Esophagus muscularis mucosa (tissue), 4 donors: ENCODE data around the gene INTS7. TPM values are rescaled to one million over a fixed set of nuclear protein-coding genes. Genes with fewer than 3 reads are reported as not detected.

Experiments used
- DNase-seq: peaks from one replicate; pipeline ENCODE4 v3.0.0-alpha.2; 2017; ENCODE audit errors: extremely low spot score
- H3K27ac ChIP-seq, 4 donors: fragments of 200-600 bp; sonication (generic); replicated peaks in 1 of 4; 1 replicate in 3 of 4; 2 replicates in 1 of 4; pipeline ENCODE4 v1.5.1; 2016 to 2019; ENCODE audit warnings: mild to moderate bottlenecking in 1 of 4
- H3K27me3 ChIP-seq, 4 donors: fragments of 200-600 bp; sonication (generic); one replicate each; pipeline versions ENCODE4 v1.5.1 to v1.6.0; 2016 to 2019
- H3K36me3 ChIP-seq, 4 donors: fragments of 200-600 bp; sonication (generic); one replicate each; pipeline ENCODE4 v1.5.1; 2016 to 2019
- H3K4me1 ChIP-seq, 4 donors: fragments of 200-600 bp; sonication (generic); one replicate each; pipeline ENCODE4 v1.5.1; 2016 to 2019
- H3K4me3 ChIP-seq, 4 donors: fragments of 200-600 bp; sonication (generic); 1 replicate in 2 of 4; 2 replicates in 2 of 4; pipeline ENCODE4 v1.5.1; 2016 to 2019; ENCODE audit warnings: mild to moderate bottlenecking in 4 of 4, moderate library complexity in 1 of 4
- H3K9me3 ChIP-seq, 4 donors: fragments of 200-600 bp; sonication (generic); 1 replicate in 3 of 4; 2 replicates in 1 of 4; pipeline ENCODE4 v1.5.1; 2016 to 2019
- EP300 ChIP-seq: sonication (generic); formaldehyde crosslinking; IDR thresholded peaks from one replicate; pipeline ENCODE4 v1.6.1; 2017; ENCODE audit warnings: antibody characterized with exemption
- POLR2A ChIP-seq: fragments of 450-650 bp; IDR thresholded peaks from one replicate; pipeline ENCODE4 v1.6.1; 2017; ENCODE audit warnings: antibody characterized with exemption, moderate library complexity, mild to moderate bottlenecking, low read depth
- POLR2AphosphoS5 ChIP-seq, 2 donors: sonication (generic); formaldehyde crosslinking; IDR thresholded peaks; one replicate each; pipeline ENCODE4 v1.6.1; 2017; ENCODE audit warnings: antibody characterized with exemption in 2 of 2
- whole genome bisulfite sequencing: methylation state at CpG from one replicate; pipeline ENCODE4 v1.1.5; 2018; 5-methylcytosine and 5-hydroxymethylcytosine counted together
- intact Hi-C: fragments of 100-400 bp; cut with DNase I; formaldehyde crosslinking; loops from one replicate; pipeline ENCODE4 v1.15.1; 2023
- total RNA-seq, 4 donors: library from RNA; depleted of rRNA; stranded (reverse); fragments of >200 nt; gene quantifications; one replicate each; pipeline versions ENCODE4 v1.1.0 to v1.2.1, GENCODE V29; 2016
- TF ChIP-seq, protein P1 (sequence below), 3 experiments: fragments of 200-600 bp in 2 of 3; fragments of 450-650 bp in 1 of 3; sonication (generic) in 2 of 3; IDR thresholded peaks; one replicate each; pipeline ENCODE4 v1.5.1; 2017 to 2019; ENCODE audit warnings: antibody characterized with exemption in 3 of 3, mild to moderate bottlenecking in 2 of 3, moderate library complexity in 1 of 3

Gene INTS7
- total RNA-seq, 4 donors from 2014 or later, result 6.0 to 15.4 (median 11.0) TPM

DNA sequence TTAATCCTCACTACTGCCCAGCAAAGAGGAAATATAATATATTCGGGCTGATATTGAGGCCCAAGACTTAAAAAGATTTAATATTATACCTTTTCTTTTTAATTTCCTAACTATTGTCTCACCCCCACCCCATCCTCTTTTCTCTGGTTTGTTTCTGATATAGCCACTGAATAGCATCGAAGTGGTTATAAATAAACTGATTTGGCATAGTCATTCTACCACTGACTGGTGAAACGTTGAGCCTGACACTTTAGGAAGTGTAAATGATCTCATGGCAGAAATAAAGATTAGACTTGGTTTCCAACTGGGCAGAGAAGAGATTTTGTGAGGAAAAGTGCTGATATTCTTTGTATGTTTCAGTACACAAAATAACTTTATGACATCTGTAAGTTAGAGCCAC is 39.5 kb upstream of the INTS7 start:
- no peaks in the 10 kb centered on the region for H3K27me3 ChIP-seq
- TF ChIP-seq, protein P1, sequence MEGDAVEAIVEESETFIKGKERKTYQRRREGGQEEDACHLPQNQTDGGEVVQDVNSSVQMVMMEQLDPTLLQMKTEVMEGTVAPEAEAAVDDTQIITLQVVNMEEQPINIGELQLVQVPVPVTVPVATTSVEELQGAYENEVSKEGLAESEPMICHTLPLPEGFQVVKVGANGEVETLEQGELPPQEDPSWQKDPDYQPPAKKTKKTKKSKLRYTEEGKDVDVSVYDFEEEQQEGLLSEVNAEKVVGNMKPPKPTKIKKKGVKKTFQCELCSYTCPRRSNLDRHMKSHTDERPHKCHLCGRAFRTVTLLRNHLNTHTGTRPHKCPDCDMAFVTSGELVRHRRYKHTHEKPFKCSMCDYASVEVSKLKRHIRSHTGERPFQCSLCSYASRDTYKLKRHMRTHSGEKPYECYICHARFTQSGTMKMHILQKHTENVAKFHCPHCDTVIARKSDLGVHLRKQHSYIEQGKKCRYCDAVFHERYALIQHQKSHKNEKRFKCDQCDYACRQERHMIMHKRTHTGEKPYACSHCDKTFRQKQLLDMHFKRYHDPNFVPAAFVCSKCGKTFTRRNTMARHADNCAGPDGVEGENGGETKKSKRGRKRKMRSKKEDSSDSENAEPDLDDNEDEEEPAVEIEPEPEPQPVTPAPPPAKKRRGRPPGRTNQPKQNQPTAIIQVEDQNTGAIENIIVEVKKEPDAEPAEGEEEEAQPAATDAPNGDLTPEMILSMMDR (IDR thresholded peaks at IDR 0.05), result no peak
- no peak overlapping the region for H3K27ac ChIP-seq
- no peaks in the 10 kb centered on the region for H3K9me3 ChIP-seq
- H3K36me3 ChIP-seq, result no peaks in the 10 kb centered on the region
- peaks cover 0 to 10% (median 2%) of the 10 kb centered on the region in 4 donors for H3K4me1 ChIP-seq
- DNase-seq, result no peak
- H3K4me3 ChIP-seq, result no peak overlapping the region
- 57% methylated on average over 3 of the region's 3 CpGs for WGBS
- intact Hi-C loops, result no loop called here

- intact Hi-C loops, result no loop called here
- no peak overlapping the region for H3K4me3 ChIP-seq
- DNase-seq, result no peak
- H3K27ac ChIP-seq, result no peak overlapping the region
- WGBS, result 87% methylated on average over 3 of the region's 3 CpGs
- H3K36me3 ChIP-seq, result no peaks in the 10 kb centered on the region
- no peaks in the 10 kb centered on the region for H3K27me3 ChIP-seq
- H3K9me3 ChIP-seq, result no peaks in the 10 kb centered on the region
- peaks cover 0 to 5% (median 0%) of the 10 kb centered on the region in 4 donors for H3K4me1 ChIP-seq
- TF ChIP-seq POLR2AphosphoS5 (IDR thresholded peaks at IDR 0.05) (no peak), EP300 (no peak), POLR2A (no peak)
- TF ChIP-seq, protein P1 (IDR thresholded peaks at IDR 0.05), result no peak
Observed at GRCh38 chr1:212074313-212074712, 39.0 kb upstream of the INTS7 start.

DNA sequence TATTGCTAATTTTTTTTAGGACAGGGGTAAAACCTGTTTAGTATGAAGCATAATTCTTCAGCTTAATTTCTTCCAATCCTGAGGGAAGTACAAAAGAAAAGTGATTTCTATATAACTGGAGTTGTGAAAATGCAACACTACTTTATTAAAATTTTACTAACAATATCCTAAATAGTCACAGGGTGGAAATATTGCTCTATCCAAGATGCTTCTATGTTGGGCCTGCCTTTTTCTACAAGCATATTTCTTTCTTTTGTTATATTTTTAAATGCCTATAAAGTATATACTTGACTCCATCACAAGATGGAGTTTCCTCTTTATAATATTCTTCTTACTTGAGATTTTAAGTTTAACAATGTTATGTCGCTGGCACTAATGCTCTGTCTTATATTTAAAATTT is 38.1 kb upstream of the INTS7 start:
- TF ChIP-seq, protein P1 (IDR thresholded peaks at IDR 0.05), result no peak
- TF ChIP-seq EP300 (no peak), POLR2A (no peak), POLR2AphosphoS5 (IDR thresholded peaks at IDR 0.05) (no peak)
- intact Hi-C loops, result no loop called here
- no peak for DNase-seq
- no peak overlapping the region for H3K27ac ChIP-seq
- no peaks in the 10 kb centered on the region for H3K27me3 ChIP-seq
- H3K36me3 ChIP-seq, result no peaks in the 10 kb centered on the region
- H3K4me1 ChIP-seq, result no peaks in the 10 kb centered on the region
- WGBS, result 100% methylated on average over 1 of the region's 1 CpG
- H3K4me3 ChIP-seq, result no peak overlapping the region
- no peaks in the 10 kb centered on the region for H3K9me3 ChIP-seq

DNA sequence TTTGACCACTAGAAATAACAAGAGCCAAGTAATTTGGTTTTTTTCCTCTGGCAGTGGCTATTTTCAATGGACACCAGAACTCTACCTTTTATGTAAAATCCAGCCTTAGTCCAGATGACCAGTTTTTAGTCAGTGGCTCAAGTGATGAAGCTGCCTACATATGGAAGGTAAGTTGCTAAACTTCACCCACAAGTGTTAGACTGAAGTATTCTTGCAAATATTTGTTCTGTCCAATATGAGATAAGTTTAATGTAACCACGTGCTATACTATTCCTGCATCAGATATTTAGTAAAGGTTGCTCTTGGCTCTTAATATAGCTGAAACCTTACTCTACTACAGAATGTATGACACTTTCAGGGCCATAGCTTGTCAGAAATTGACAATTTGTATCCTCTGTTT is 36.7 kb upstream of the INTS7 start:
- WGBS, result 100% methylated on average over 1 of the region's 1 CpG

More for the DNA sequence above, 36.7 kb upstream of the INTS7 start:
- DNase-seq, result no peak
- Histone ChIP-seq H3K4me1 (no peaks in the 10 kb centered on the region), H3K27ac (no peak overlapping the region), H3K27me3 (no peaks in the 10 kb centered on the region), H3K36me3 (no peaks in the 10 kb centered on the region), H3K4me3 (no peak overlapping the region), H3K9me3 (no peaks in the 10 kb centered on the region)
- no peak for TF ChIP-seq POLR2A
- TF ChIP-seq, protein P1 (IDR thresholded peaks at IDR 0.05), result no peak
- no peak for TF ChIP-seq EP300
- no peak for TF ChIP-seq POLR2AphosphoS5 (IDR thresholded peaks at IDR 0.05)
- intact Hi-C loops, result no loop called here
